ENCODE measurements around the gene NUDT7. TPM values are rescaled to one million over a fixed set of nuclear protein-coding genes. Genes with fewer than 3 reads are reported as not detected.

NUDT7 gene
- total RNA-seq, 6 donors from 2014 or later: 3.1 to 24.1 (median 6.8) TPM

DNA sequence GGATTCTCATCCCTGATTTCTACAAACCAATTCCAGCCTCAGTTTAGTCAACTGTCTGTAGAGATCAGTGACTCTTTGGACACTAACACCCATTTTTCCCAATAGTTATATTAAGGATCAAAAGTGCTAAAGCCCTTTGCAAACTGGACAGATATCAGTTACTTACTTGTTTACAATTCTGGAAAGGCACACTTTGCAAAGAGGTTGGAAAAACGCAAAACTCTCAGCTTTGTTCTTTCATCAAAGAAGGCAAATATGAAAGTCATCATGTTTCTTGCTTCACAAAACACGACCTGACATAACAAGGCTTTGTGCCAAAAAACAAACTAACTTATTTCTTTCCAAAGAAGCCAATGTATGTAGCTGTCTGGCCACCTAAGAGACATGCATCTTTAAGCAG lies 39.9 kb downstream of the NUDT7 start:
- Histone ChIP-seq H3K4me3 (no peak overlapping the region), H3K27ac (no peak overlapping the region), H3K27me3 (no peaks in the 10 kb centered on the region), H3K4me1 (peaks cover 0 to 14% (median 6%) of the 10 kb centered on the region in 4 donors), H3K36me3 (no peaks in the 10 kb centered on the region), H3K9me3 (no peaks in the 10 kb centered on the region)
- ATAC-seq (ENCODE audit: low FRiP score in 2 of 2): no peak
- no peak for TF ChIP-seq POLR2A (IDR thresholded peaks at IDR 0.05)
- TF ChIP-seq, protein P1, sequence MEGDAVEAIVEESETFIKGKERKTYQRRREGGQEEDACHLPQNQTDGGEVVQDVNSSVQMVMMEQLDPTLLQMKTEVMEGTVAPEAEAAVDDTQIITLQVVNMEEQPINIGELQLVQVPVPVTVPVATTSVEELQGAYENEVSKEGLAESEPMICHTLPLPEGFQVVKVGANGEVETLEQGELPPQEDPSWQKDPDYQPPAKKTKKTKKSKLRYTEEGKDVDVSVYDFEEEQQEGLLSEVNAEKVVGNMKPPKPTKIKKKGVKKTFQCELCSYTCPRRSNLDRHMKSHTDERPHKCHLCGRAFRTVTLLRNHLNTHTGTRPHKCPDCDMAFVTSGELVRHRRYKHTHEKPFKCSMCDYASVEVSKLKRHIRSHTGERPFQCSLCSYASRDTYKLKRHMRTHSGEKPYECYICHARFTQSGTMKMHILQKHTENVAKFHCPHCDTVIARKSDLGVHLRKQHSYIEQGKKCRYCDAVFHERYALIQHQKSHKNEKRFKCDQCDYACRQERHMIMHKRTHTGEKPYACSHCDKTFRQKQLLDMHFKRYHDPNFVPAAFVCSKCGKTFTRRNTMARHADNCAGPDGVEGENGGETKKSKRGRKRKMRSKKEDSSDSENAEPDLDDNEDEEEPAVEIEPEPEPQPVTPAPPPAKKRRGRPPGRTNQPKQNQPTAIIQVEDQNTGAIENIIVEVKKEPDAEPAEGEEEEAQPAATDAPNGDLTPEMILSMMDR (IDR thresholded peaks at IDR 0.05): no peak
- no peak for TF ChIP-seq EP300 (IDR thresholded peaks at IDR 0.05)
- no peak for TF ChIP-seq POLR2AphosphoS5 (IDR thresholded peaks at IDR 0.05)
- 32 to 41% methylated on average over 2 of the region's 2 CpGs for WGBS, 2 donors
- DNase-seq: no peak

GRCh38 chr16:77763994-77764393 lies 41.7 kb downstream of the NUDT7 start:
- DNase-seq (peak in 1 of 2 donors; percentile 27), ATAC-seq (ENCODE audit: low FRiP score in 2 of 2) (peak; percentile 28 to 42)
- 80 to 83% methylated on average over 1 of the region's 1 CpG for WGBS, 2 donors
- H3K9me3 ChIP-seq: no peaks in the 10 kb centered on the region
- peaks cover 0 to 14% (median 6%) of the 10 kb centered on the region in 4 donors for H3K4me1 ChIP-seq
- H3K4me3 ChIP-seq: no peak overlapping the region
- peak overlapping the region in 2 of 4 donors; percentile 53 for H3K27ac ChIP-seq
- TF ChIP-seq POLR2AphosphoS5 (IDR thresholded peaks at IDR 0.05): no peak
- TF ChIP-seq, protein P1 (IDR thresholded peaks at IDR 0.05): no peak
- TF ChIP-seq POLR2A (IDR thresholded peaks at IDR 0.05): no peak
- TF ChIP-seq EP300 (IDR thresholded peaks at IDR 0.05): no peak
- no peaks in the 10 kb centered on the region for H3K27me3 ChIP-seq
- no peaks in the 10 kb centered on the region for H3K36me3 ChIP-seq

DNA sequence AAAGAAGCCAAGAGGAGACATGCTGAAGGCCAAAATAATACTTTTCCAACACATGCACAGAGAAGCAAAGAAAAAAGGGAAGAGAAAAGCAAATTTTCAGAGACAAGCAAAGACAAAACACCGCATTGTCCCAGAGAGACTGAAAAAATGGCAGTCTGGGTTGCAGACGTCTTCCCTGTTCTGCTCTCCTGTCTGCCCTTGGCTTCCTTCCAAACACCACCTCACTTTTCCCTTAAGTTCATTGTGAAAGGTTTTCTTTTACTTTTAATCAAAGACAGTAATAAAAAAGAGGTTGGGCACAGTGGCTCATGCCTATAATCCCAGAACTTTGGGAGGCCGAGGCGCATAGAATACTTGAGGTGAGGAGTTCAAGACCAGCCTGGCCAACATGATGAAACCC lies 44.9 kb downstream of the NUDT7 start:
- WGBS, 2 donors: 64 to 71% methylated on average over 4 of the region's 4 CpGs
- H3K27me3 ChIP-seq: no peaks in the 10 kb centered on the region
- DNase-seq (no peak), ATAC-seq (ENCODE audit: low FRiP score in 2 of 2) (no peak)
- no peaks in the 10 kb centered on the region for H3K9me3 ChIP-seq
- no peak for TF ChIP-seq POLR2A (IDR thresholded peaks at IDR 0.05)
- TF ChIP-seq POLR2AphosphoS5 (IDR thresholded peaks at IDR 0.05): no peak
- TF ChIP-seq, protein P1 (IDR thresholded peaks at IDR 0.05): no peak
- TF ChIP-seq EP300 (IDR thresholded peaks at IDR 0.05): no peak
- no peak overlapping the region for H3K4me3 ChIP-seq
- H3K4me1 ChIP-seq: peaks cover 0 to 9% (median 2%) of the 10 kb centered on the region in 4 donors
- H3K27ac ChIP-seq: no peak overlapping the region
- H3K36me3 ChIP-seq: no peaks in the 10 kb centered on the region

- Histone ChIP-seq H3K27me3 (no peaks in the 10 kb centered on the region), H3K9me3 (no peaks in the 10 kb centered on the region), H3K4me3 (no peak overlapping the region), H3K27ac (no peak overlapping the region), H3K4me1 (peaks cover 0 to 9% (median 0%) of the 10 kb centered on the region in 4 donors), H3K36me3 (no peaks in the 10 kb centered on the region)
- TF ChIP-seq POLR2AphosphoS5 (IDR thresholded peaks at IDR 0.05) (no peak), EP300 (IDR thresholded peaks at IDR 0.05) (no peak), POLR2A (IDR thresholded peaks at IDR 0.05) (no peak)
- TF ChIP-seq, protein P1 (IDR thresholded peaks at IDR 0.05): no peak
- WGBS, 2 donors: 59 to 70% methylated on average over 3 of the region's 3 CpGs
- ATAC-seq (ENCODE audit: low FRiP score in 2 of 2) (no peak), DNase-seq (no peak)
Measured at GRCh38 chr16:77767826-77768225, 45.5 kb downstream of the NUDT7 start.
